ENCODE results near the gene YIF1A. TPM values are rescaled to one million over a fixed set of nuclear protein-coding genes. Genes with fewer than 3 reads are reported as not detected.
A peak's percentile ranks its signal among the peaks of the same experiment; 100 is the strongest.

The YIF1A gene, protein sequence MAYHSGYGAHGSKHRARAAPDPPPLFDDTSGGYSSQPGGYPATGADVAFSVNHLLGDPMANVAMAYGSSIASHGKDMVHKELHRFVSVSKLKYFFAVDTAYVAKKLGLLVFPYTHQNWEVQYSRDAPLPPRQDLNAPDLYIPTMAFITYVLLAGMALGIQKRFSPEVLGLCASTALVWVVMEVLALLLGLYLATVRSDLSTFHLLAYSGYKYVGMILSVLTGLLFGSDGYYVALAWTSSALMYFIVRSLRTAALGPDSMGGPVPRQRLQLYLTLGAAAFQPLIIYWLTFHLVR
- polyA plus RNA-seq (2012; ENCODE audit: insufficient read depth, insufficient read length): 107 TPM

DNA sequence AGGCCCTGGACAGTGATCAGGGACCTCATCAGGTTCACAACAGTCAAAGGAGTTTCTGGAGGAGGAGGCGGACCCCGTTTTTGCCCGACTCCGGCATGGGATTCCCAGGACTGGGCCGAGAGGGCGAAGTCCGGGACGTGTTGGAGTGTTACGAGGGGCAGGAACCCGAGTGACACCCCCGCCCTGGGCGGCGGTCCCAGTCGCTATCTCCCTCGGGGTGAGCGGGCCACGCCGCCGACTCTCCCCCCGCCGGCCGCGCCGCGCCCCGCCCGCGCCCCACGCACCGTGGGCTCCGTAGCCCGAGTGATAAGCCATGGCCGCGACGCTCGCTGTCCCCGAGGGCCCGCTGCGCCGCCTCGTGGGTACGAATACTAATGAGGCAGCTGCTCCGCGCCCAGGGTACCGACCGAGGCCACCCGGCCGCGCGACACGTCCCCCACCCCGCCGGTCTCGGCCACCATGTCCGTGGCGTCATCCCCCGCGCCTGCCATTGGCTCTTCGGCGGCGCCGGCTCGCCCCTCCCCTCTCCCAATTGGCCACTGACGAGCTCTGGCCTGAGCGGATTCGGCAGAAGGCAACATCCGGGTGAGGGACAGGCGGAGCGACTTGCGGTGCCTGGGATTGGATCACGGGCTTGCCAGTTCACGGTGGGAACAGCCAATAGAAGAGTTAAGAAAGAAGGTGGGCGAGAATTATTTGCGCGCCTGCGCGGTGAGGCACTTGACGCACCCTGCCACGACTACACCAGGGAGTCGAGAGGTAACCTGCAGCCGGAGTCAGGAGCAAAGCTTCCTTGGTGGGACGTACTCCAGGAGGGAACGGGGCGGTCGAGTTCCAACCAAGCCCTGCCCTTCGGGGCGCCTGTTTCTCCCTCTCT, at the start of gene YIF1A:
YIF1A (minus strand) TSS at position 473 of the 877 bp plus-strand sequence; CDS start at position 315, 158 bp downstream.
- peak; percentile 99 for DNase-seq (ENCODE audit: low read depth, low spot score)

DNA sequence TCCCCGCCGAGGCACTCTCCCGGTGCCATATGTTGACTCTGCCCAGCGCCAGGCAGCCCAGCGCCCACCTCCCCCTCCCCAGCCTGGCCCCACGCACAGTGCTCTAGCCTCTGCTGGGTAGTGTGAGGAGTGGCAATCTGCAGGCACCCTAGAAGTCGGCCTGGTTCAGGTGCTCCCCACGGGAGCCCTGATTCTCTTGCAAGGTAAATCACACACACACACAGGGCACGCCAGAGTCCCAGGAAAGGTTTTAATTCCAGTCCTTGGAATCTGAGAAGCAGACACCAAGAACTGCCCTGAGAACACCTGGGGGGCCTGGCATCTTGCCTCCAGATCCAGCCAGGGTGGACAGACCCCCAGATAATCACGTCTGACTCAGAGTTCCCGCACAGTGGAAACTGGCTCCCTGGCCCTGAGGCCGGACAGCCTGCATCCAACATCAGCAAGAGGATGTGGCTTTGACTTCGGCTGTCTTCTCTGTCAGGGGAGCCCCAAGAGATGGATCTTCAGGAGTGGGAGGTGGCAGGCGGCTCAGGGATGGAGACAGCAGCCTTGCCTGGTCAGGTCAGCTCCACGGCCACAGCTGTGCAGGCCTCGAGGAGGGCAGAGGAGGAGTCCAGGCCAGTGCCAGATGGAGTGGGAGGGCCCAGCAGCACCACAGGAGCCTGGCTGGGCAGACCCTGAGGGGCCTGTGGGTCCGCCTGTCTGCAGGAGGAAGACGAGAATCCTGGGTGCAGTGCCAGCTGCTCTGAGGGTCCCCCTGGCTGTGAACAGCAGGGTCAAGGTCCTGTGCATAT, 48.4 kb upstream of the YIF1A start:
- DNase-seq (ENCODE audit: low read depth, low spot score): no peak
- no peak overlapping the region for H3K4me3 ChIP-seq (ENCODE audit: low read length)

More for the DNA sequence above, at the start of gene YIF1A:
- peak within 1 kb of the TSS; percentile 91 for H3K4me3 ChIP-seq (ENCODE audit: low read length)

DNA sequence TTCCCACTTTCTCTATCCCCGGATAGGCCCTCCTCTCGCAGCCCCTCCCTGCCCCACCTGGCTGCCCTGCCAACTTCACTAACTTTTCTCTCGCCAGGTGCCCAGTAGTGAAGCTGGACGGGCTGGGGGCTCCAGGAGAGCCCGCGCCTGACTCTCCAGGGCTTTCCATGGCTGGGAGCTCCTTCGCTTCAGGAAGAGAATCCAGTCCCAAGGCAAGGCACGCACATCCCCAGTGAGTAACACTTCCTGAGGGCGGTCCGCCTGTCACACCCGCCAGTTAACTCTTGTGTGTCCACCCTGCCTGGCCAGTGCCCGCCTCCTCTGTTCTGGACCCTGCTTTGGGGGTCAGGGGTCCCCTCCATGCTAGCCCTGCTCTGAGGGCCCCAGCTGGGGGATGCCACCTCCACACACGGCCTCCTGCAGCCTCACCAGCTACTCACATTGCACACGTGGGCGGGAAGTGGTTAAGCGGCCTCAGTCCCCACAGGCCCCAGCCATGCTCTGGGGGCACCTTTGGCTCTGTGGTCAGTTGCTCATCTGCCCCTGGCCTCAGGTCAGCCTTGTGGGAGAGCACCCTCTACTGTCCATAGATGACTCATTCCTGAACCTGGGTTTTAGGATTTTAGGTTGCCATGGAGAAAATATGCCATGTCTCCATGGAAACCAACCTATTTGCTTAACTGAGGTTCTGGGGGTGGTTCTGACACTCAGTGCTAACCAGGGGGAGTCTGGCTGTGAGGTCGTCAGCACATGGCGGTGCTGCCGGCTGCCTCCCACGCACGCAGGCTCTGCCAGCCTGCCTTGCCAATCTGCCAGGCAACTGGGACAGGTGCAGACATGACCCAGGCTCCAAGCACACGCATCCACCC, 47.5 kb upstream of the YIF1A start, which contains the start of gene RIN1:
RIN1 (minus strand) TSS at position 201 of the 869 bp plus-strand sequence; CDS start at position 169, 32 bp downstream.
- no peak within 1 kb of the TSS for H3K4me3 ChIP-seq (ENCODE audit: low read length)
- no peak for DNase-seq (ENCODE audit: low read depth, low spot score)

DNA sequence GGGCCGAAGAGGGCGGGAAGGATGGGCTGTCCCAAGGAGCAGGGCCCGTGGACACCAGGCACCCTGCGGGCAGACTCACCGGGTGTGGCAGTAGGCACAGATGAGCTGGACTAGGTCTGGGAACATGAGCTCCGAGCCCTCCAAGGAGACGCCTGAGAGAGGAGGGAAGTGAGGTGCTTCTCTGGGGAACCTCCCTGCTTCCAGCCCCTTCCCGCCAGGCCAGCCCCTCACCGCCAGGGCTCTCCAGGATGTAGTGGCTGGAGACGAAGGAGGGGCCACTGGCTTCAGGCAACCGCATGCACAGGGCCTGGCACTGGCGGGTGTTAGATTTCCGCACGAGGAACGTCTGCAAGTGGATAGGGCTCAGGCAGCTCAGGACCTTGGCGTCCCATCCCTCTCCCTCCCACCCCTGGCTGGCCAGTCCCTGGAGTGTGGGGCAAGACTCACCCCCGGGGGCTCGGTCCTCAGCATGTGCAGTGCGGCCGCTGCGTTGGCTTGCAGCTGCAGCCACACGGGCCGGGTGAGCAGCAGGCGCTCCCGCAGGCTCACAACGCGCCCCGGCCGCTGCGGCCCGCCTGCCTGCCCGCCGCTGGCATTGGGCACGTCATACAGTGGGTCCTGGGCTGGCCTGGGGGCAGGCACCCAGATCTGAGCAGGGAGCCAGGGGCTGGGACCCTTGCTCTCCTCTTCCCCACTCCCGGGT, 46.7 kb upstream of the YIF1A start:
- no peak for DNase-seq (ENCODE audit: low read depth, low spot score)
- H3K4me3 ChIP-seq (ENCODE audit: low read length): no peak overlapping the region

DNA sequence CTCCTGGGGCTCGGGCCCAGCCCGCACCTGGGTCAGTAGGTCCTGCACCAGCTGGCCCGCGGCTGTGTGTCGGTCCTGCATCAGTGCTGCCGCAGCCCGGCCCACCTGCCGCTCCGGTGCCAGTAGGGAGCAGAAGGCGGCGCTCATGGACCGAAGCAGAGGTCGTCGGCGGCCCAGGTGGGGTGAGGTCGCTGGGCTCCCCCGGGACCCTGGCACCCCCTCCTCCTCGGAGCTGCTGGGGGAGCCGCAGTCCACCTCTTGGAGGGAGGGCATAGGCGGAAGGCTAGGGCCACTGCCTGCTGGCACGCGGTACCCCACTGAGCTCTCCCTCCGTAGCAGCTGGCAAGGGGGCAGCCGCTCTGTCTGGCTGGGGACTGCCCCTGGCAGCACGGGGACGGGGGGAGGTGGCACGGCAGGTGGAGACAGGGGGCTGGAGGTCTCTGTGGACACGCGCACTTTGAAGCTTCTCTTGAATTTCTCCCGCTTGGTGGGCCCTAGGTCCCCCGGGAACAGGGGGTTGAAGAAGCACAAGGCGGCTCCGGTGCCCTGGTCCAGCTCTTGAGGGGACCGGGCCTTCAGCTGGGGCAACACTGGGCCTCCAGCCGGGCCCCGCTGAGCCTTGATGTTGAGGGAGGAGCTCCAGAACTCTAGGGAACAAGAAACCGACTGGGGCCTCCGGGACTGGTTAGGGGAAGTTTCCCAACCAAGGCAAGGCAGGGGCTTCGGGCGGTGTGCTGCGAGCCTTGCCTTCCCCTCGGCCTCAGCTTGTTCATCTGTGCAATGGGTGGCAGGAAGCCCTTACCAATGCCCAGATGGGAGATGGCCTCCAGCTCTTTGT, 45.9 kb upstream of the YIF1A start:
- no peak overlapping the region for H3K4me3 ChIP-seq (ENCODE audit: low read length)
- no peak for DNase-seq (ENCODE audit: low read depth, low spot score)

DNA sequence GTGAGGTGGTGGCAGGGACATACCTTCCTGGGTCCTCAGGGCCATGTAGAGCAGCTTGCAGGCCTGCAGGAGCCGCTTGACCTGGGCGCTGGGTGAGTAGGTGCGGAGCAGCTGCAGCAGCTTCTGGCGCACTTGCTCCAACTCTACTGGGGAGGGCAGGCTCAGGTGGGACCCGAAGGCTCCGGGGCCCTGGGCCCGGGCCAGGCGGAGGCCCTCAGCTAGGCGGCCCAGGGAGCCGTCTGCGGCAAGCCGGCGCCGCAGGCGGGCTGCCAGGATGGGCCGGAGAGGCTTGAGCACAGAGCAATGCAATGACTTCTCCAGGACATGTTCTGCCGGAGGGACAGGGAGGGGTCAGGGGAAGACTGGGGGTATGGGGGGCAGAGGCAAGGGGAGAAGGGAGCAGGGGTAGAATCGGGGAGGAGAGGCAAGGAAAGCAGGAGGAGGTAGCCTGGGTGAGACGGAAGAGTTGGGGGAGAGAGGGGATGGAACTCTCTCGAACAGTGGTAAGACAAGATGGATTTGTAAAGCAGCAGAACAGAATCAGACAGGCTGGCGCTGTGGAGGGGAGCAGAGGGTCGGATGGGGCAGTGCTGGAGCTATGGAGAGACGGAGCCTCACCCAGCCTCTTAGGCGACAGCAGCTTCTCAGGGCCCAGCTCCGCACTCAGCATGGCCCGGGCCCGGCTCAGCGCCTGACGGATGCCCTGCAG, 45.1 kb upstream of the YIF1A start:
- H3K4me3 ChIP-seq (ENCODE audit: low read length): no peak overlapping the region

DNA sequence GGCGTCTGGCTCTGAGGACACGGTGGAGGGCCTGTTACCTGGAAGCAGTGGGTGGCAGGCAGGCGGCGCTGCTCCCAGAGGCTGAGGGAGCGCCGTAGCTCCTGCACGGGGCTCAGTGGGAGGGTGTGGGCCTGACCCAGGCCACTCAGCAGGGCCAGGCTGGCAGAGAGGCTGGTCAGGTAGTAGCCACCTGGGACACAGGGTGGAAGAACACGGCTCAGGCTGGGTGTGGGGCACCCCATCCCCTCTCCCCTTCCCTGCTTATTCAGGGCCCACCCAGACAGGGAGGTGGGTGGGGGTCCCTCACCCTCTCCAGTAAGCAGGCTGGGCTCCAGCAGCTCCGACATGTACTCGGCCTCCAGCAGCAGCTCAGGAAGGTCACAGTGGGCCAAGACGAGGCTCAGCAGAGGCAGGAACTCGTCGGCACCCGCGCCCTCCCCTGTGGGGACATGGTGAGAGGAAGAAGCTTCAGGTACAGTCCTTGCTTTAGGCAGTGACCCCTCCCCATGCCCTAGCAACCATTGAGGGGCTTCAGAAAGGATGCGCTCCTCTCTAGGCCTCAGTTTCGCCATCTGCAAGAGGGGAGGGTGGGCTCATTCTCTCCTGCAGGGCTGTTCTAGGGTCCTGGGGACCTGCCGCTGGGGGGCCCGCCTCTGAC, 44.4 kb upstream of the YIF1A start:
- no peak overlapping the region for H3K4me3 ChIP-seq (ENCODE audit: low read length)
- no peak for DNase-seq (ENCODE audit: low read depth, low spot score)

More for the DNA sequence above, 45.1 kb upstream of the YIF1A start:
- no peak for DNase-seq (ENCODE audit: low read depth, low spot score)

DNA sequence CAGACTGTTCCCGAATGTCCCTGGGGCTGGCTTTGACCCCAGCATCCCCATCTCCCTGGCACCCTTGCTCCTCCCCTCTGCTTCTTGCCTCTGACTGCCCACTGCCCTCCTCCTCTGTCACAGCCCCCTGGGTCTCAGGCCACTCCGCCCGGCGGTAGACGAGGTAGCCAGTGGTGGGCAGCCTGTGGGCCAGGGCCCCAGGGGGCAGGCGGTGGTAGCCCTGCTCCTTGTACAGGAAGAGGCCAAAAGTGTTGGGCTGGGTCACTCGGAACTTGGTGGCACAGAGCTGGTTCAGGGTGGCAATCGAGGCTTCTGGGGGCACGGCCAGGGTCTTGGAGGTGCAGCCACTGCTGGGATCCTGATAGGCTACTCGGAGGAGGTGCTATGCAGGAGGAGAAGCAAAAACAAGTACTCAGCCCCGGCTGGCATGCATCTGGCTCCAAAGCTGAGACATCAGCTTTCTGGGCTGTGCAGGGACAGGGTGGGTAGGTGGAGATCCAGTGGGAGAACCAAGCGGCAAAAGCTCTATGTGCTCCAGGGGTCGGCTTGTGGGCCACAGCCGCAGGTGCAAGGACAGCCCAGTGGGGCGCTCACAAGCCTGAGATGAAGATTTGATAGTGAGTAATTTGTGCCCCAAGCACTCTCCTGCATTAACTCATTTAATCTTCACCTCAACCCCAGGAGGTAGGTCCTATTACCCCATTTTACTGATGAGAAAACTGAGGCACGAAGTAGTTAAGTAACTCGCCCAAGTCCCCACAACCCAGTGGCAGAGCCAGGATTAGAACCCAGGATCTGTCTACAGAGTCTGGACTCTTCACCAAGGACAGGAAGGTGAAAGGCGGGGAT, 43.7 kb upstream of the YIF1A start:
- DNase-seq (ENCODE audit: low read depth, low spot score): no peak
- H3K4me3 ChIP-seq (ENCODE audit: low read length): no peak overlapping the region

DNA sequence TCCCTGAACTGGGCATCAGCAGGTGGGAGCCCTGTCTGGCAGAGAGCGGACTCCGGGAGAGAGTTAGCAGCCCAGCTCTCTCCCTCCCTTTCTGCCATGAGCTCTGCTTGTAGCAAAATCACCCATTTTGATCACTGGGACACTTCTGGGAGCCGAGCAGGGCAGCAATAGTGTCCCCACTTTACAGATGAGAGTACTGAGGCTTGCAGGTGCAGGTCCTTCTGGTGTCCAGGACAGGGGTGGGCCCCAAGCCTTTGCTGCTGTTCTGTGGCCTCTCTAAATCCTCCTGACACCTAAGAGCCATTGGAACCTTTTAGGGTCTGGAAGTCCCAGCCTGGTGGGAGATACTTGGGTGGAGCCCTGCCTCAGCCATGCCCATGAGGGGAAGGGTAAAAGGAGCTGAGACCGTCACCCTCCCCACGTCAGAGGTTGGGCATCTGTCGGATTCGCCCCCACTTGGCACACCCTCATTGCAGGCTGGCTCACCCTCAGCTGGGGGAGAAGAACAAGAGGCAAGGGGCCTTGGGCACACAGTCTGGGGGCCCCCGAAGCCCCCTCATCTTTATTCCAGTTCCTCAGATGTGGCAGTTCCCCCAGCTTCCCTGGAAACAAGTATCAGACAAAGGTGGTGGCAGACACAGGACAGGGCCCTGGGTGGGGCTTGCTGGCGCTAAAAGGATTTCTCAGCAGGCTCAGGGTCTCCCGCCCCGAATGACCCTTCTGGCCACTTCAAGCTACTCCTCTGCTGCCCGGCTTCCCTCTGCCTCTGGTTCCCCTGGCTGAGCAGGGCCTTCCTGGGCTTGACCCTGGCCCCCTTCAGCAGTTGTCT, 42.8 kb upstream of the YIF1A start:
- no peak for DNase-seq (ENCODE audit: low read depth, low spot score)
- H3K4me3 ChIP-seq (ENCODE audit: low read length): no peak overlapping the region

DNA sequence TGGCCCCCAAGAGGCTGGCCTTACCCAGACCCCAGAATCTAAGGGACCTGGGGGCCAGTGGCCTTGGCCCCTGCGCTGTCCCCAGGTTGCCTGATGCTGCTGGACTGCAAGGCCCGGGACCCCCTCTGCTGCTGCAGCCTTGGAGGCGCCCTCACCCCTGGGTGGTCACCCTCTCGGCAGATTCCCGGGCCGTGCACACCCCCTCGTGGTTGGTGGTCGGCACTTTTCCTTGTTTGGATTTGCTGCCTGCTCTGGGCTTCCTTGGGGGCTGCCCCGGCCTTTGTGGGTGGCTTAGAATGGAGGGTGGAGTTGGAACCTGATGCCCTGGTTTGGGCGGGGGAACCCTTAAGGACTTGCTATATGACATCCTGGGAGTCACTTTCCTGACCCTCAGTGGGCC, 42.0 kb upstream of the YIF1A start:
- H3K4me3 ChIP-seq (ENCODE audit: low read length): no peak overlapping the region

DNA sequence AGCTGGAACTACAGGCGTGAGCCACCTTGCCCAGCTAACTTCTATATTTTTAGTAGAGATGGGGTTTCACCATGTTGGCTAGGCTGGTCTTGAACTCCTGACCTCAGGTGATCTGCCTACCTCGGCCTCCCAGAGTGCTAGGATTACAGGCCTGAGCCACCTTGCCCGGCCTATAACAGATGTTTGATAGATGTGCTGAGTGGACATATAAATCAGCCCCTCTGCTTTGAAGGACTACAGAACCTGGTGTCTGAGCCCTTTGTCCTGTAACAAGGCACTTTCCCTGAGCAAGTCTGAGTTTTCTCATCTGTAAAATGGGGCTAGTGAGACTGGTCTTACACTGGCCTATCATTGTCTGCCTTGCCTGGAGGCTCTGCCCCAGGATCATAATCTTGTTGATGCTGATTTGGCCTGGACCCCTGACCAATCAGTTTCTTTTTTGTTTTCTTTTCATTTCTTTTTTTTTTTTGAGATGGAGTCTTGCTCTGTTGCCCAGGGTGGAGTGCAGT, 40.3 kb upstream of the YIF1A start:
- no peak for DNase-seq (ENCODE audit: low read depth, low spot score)

More for the DNA sequence above, 42.0 kb upstream of the YIF1A start:
- no peak for DNase-seq (ENCODE audit: low read depth, low spot score)

DNA sequence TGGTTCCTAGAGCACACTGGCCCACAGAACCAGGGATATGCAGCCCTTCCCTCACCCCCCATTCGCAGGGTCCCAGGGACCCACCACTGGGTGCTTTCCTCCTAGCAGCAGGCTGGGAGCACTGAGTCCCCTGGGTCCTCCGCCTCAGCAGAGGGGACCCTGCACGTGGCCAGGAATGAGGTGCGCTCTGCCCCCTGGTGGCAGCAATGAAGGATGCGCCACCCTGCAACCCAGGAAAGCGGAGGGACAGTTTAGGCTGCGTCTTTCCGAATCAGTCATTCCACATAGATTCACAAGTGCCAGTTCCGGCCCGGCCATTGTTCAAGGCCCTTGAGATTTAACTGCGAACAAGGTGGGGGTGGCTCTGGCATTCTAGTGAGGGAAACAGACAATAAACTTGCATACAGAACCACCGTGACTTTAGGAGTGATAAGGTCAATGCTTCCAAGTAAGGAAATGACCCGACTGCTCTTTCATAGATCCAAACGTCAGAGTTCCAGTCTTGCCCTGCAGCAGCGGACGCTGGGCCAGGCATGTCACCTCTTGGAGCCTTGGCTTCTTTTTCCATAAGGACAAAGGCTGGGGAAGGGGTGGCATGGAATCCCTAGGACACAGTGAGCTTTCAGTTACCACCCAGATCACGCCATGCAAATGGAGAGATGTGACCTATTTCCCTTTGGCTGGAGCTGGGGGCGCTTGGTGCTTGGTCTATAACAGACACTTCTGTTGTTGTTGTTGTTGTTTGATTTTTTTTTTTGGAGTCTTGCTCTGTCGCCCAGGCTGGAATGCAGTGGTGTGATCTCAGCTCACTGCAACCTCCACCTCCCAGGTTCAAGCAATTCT, 39.6 kb upstream of the YIF1A start:
- no peak overlapping the region for H3K4me3 ChIP-seq (ENCODE audit: low read length)
- peak; percentile 75 for DNase-seq (ENCODE audit: low read depth, low spot score)

More for the DNA sequence above, 40.3 kb upstream of the YIF1A start:
- H3K4me3 ChIP-seq (ENCODE audit: low read length): no peak overlapping the region

DNA sequence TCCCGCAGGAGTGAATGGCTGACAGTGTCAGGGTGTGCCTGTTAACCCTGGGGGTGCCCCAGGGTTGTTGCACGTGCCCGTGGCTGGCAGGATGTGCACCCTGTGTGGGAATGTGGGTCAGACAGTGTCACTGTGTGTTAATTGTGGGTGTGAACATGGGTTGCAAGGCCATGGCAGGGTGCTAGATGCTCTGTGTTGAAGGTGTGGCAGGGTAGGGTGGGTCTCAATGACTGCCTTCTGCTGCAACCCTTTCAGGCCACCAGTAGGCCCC, 39.0 kb upstream of the YIF1A start:
- no peak overlapping the region for H3K4me3 ChIP-seq (ENCODE audit: low read length)
- DNase-seq (ENCODE audit: low read depth, low spot score): no peak

Measured in Jurkat, Clone E6-1 (cell line).